VCaP (cell line): ENCODE results near the gene COL2A1.

Experiments used
- H3K27ac ChIP-seq: fragments of 450-650 bp; 2 replicates; pipeline ENCODE4 v1.5.1; 2017
- TF ChIP-seq, protein P1 (sequence below): fragments of 450-650 bp; conservative IDR thresholded peaks from 2 replicates; pipeline ENCODE4 v1.5.1; 2017; ENCODE audit warnings: mild to moderate bottlenecking, moderate library complexity

The COL2A1 gene

DNA sequence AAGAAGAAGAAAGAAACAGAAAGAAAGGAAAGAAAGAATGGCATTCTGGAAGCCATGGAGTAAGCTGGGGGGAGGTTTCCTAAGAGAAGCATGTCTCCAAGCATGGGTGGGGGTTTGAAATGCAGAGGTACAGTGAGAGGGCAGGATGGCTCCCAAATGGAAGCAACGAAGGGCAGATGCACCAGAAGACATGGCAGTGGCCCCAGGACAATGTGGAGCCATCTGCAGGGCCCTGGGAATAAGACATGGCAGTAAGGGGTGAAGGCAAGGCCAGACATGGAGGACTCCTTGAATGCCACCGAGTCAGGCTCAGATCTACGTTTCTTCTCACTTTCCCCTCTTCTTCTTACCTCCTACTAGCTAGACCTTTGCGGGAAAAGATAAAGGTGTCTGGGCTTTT lies 4.7 kb upstream of the COL2A1 start:
- no peak overlapping the region for H3K27ac ChIP-seq
- TF ChIP-seq, protein P1, sequence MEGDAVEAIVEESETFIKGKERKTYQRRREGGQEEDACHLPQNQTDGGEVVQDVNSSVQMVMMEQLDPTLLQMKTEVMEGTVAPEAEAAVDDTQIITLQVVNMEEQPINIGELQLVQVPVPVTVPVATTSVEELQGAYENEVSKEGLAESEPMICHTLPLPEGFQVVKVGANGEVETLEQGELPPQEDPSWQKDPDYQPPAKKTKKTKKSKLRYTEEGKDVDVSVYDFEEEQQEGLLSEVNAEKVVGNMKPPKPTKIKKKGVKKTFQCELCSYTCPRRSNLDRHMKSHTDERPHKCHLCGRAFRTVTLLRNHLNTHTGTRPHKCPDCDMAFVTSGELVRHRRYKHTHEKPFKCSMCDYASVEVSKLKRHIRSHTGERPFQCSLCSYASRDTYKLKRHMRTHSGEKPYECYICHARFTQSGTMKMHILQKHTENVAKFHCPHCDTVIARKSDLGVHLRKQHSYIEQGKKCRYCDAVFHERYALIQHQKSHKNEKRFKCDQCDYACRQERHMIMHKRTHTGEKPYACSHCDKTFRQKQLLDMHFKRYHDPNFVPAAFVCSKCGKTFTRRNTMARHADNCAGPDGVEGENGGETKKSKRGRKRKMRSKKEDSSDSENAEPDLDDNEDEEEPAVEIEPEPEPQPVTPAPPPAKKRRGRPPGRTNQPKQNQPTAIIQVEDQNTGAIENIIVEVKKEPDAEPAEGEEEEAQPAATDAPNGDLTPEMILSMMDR: no peak

DNA sequence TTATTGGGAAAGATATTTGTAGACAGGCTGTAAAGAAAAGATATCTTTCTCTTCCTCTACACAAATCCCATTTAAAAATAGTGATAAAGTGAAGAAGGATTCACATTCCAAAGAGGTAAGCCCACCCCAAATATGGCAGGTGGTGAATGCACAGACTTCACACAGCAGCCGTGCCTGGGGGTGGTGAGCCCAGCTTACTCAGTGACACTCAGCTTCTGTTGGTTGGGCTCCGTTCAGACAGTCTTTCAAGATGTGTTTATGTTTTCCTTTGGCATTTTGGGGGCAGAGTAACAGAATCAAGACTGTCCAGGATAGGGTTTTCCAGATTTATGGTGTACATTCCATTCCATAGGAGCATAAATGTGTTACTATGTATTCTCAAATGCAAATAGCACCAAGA lies 4.1 kb upstream of the COL2A1 start:
- TF ChIP-seq, protein P1: no peak
- no peak overlapping the region for H3K27ac ChIP-seq

DNA sequence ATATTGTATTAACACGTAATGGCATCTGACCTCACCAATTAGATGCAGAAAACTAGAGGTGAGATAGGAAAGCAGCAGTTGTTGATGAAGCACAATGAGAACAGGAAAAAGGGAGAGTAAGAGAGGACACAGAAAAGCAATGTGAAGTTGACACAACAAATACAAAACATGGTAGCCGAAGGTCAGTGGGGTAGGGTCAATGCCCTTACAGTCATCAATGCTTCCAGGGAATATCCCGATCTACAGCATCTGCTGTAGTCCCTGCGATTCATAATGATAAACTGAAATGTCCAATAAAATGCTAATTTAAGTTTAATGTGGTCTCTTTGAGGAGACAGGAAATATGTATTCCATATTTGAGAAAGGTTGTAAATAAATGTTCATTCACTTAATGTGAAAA lies 2.9 kb upstream of the COL2A1 start:
- TF ChIP-seq, protein P1: no peak
- H3K27ac ChIP-seq: no peak overlapping the region

DNA sequence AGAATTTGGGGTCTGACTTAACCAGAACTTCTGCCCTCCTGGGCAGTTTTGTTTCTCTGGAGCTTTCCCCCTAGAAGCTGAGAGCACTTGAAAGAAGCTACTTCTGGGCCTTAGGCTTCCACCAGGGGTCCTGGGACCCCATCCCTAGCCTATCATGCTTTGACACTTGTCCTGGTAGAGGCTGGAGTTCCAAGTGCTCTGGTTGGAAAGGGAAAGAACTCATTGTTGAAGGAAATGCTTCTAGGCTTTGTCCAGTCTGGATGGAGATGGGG lies 1.4 kb upstream of the COL2A1 start:
- TF ChIP-seq, protein P1: no peak
- H3K27ac ChIP-seq: no peak overlapping the region

DNA sequence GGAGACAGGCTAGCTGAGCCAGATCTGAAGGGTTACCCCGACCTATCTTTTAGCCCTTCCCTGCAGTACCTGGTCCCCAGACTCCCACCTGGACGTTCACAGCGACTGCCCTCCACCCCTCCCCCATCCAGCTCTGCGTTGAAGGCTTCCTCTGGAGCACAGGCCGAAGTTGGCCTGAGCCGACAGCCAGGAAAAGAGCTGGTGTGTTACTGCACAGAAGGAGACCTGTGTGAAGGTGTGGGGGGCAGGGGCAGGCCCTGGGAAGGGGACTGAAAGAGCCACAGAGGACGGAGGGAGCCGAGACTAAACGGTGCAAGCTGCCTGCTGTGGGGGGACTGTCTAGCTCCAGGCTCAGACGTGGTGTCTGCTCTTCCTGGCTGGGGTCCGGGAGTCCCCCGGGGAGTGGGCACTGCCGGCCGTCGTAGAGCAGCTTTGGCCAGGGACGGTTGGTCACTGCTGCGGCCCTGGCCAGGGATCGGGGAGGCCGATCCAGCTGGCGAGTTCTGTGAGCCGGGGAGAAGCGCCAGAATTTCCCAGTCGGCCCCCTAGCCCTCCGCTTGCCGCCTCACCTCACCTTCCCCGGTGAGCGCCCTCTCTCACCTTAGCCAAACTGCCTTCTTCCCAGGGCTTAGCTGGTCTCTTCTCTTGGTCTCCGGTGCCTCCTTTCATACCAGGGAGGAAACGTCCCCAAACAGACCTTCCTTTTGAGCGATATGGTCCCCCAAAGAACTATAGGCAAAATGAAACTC lies 899 bp upstream of the COL2A1 start:
- no peak overlapping the region; the same call in 1 of the 2 replicates for H3K27ac ChIP-seq
- TF ChIP-seq, protein P1: no peak

DNA sequence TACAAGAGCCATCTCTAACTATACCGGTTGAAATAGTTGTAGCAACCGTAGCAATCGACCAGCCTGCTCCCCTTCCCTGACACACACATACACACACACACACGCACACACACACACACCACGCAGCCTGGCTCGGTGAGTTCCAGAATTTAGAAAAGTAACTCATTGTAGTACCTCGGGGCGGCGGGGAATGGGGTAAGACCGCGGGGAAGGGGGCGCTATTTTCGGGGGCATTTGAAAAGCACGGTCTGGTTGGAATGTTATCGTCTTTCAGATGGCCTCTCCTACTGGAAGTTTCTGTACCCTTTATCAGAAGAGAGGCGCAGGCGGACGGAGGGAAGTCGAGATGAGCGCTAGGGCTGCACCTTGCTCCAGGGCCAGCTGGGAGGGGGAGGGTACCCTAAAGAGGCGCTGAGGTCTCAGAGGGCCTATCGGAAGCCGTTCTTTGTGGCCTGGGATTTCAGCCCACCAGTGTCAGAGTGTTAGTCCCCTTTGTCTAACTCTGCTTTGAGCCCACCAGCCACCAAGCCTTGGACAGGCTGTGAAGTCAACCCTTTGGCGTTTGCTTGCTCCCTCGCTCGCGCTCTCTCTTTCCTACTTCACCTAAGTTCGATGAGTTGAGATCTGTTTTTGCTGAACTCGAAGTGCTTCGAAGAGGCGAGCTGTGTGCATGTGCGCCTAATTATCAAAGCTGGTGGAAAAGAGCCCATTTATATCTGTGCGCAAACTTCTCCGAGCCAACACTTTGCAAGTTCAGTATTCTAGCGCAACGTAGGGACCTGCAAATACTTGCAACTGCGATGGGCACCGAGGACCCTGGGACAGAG lies 837 bp downstream of the COL2A1 start:
- 0 out of 2 replicates have a peak overlapping the region, but pooled peaks have one; percentile 48 for H3K27ac ChIP-seq
- TF ChIP-seq, protein P1: no peak

DNA sequence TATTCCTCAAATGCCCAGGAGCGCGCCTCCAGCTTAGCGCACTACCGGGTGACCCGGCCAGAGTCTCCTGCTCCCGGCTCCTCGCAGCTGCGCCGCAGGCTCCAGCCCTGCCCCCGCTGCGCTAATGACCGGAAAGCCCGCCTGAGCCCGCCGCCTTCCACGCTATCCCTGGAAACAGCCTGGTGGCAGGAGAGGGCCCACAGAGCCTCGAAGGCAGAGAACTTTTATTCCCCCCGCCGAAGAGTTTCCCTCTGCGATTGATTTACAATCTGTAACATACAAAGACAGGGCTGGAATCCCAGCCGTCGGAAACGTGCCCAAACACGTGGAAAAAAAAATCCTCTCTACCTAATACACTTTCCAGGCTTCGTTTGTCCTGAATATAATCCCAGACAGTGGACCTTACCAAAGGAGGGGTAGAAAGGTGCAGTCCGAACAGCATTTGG lies 1.5 kb downstream of the COL2A1 start:
- H3K27ac ChIP-seq: peak overlapping the region; percentile 48
- TF ChIP-seq, protein P1: no peak
